Ascending aorta (tissue), 2 donors: ENCODE measurements around the gene OPRL1. TPM values are rescaled to one million over a fixed set of nuclear protein-coding genes. Genes with fewer than 3 reads are reported as not detected.
A peak's percentile ranks its signal among the peaks of the same experiment; 100 is the strongest.

Experiments used
- DNase-seq, 2 donors: peaks; one replicate each; pipeline ENCODE4 v3.0.0-alpha.2; 2019; ENCODE audit warnings: low spot score in 2 of 2
- H3K27ac ChIP-seq, 2 donors: fragments of 200-600 bp; sonication (generic); one replicate each; pipeline ENCODE4 v1.5.1; 2016 to 2017; ENCODE audit warnings: mild to moderate bottlenecking in 1 of 2
- H3K27me3 ChIP-seq: fragments of 200-600 bp; sonication (generic); one replicate; pipeline ENCODE4 v1.5.1; 2017
- H3K36me3 ChIP-seq, 2 donors: fragments of 200-600 bp; sonication (generic); one replicate each; pipeline ENCODE4 v1.5.1; 2016
- H3K4me1 ChIP-seq, 2 donors: fragments of 200-600 bp; sonication (generic); one replicate each; pipeline ENCODE4 v1.5.1; 2016 to 2017; ENCODE audit warnings: mild to moderate bottlenecking in 1 of 2
- H3K4me3 ChIP-seq, 2 donors: fragments of 200-600 bp; sonication (generic); one replicate each; pipeline ENCODE4 v1.5.1; 2016 to 2017; ENCODE audit warnings: mild to moderate bottlenecking in 1 of 2
- H3K9me3 ChIP-seq, 2 donors: fragments of 200-600 bp; sonication (generic); one replicate each; pipeline ENCODE4 v1.5.1; 2016
- CTCF ChIP-seq, 3 experiments: fragments of 200-600 bp in 2 of 3; fragments of 450-650 bp in 1 of 3; sonication (generic) in 2 of 3; IDR thresholded peaks; one replicate each; pipeline ENCODE4 v1.5.1; 2016 to 2019; ENCODE audit warnings: antibody characterized with exemption in 3 of 3, mild to moderate bottlenecking in 1 of 3, moderate library complexity in 1 of 3
- intact Hi-C: fragments of 100-400 bp; cut with DNase I; formaldehyde crosslinking; loops from one replicate; pipeline ENCODE4 v1.15.1; 2023
- total RNA-seq: library from RNA; depleted of rRNA; stranded (reverse); fragments of >200 nt; gene quantifications from one replicate; pipeline ENCODE4 v1.1.0, GENCODE V29; 2016

The OPRL1 gene
- total RNA-seq, 1 donor from 2014 or later, result 0.21 TPM

DNA sequence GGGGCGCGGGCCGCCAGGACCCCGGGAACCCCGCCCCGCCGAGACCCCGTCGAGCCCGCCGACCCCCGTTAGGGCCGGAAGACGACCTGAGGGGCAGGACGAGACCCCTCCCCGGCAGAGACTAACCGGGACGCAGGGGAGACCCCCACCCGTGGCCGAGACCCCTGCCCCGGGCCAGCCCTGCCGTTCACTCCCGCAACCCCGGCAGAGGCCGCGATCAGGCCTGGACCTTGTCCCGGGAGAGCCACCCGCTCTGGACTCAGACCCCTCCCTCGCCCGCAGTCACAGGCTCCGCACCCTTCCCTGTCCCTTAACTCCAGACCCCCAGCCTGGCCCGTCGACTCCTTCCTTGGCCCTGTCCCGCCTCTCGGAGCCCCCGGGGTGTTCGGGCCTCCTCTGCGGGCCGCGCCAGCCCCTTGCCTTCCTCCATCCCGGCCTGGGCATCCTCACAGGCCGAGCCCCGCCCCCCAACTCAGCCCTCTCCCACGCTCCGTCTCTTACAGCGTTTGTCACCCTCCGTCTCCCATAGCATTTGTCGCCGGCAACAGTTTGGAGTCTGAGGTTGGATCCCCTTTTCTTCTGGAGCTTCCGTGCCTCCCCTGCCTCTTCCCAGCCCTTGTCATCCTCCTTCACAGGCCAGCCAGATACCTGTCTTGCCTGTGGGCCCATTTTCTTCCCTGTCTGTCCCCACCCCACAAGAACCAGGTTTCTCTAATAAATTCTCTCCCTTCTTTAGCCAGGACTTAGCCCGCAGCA, 16.3 kb upstream of the OPRL1 start:
- Histone ChIP-seq H3K4me3 (peak overlapping the region; percentile 76 to 93), H3K27ac (peak overlapping the region; percentile 87 to 90), H3K9me3 (no peaks in the 10 kb centered on the region), H3K27me3 (no peaks in the 10 kb centered on the region), H3K4me1 (peaks cover 16 to 22% of the 10 kb centered on the region in 2 donors), H3K36me3 (peaks cover 0 to 1% of the 10 kb centered on the region in 2 donors)
- DNase-seq, result peak in 1 of 2 donors; percentile 80
- intact Hi-C loops, result loop anchor here (2.0 to 5.0 kb wide), 3 partner anchors 107 to 543 kb away; partner anchors contain the start of genes GMEB2, PPDPF and UCKL1
- TF ChIP-seq CTCF (IDR thresholded peaks at IDR 0.05), result no peak

GRCh38 chr20:64064145-64064698, 15.7 kb upstream of the OPRL1 start:
- Histone ChIP-seq H3K27ac (peak overlapping the region; percentile 87 to 90), H3K4me3 (peak overlapping the region; percentile 76 to 93), H3K9me3 (no peaks in the 10 kb centered on the region), H3K36me3 (peaks cover 0 to 8% of the 10 kb centered on the region in 2 donors), H3K4me1 (peaks cover 16 to 22% of the 10 kb centered on the region in 2 donors), H3K27me3 (no peaks in the 10 kb centered on the region)
- no peak for DNase-seq
- intact Hi-C loops, result loop anchor here (5.0 kb wide), 1 partner anchor 437 kb away; the partner anchor contains the start of gene GMEB2
- no peak for TF ChIP-seq CTCF (IDR thresholded peaks at IDR 0.05)

- no peak overlapping the region for H3K27ac ChIP-seq
- peaks cover 16 to 22% of the 10 kb centered on the region in 2 donors for H3K4me1 ChIP-seq
- no peaks in the 10 kb centered on the region for H3K9me3 ChIP-seq
- intact Hi-C loops, result no loop called here
- H3K36me3 ChIP-seq, result peaks cover 6 to 17% of the 10 kb centered on the region in 2 donors
- no peak for TF ChIP-seq CTCF (IDR thresholded peaks at IDR 0.05)
- no peak overlapping the region for H3K4me3 ChIP-seq
- no peaks in the 10 kb centered on the region for H3K27me3 ChIP-seq
- DNase-seq, result no peak
Measured at GRCh38 chr20:64065062-64065973, 14.6 kb upstream of the OPRL1 start.

GRCh38 chr20:64065974-64066343, 13.9 kb upstream of the OPRL1 start:
- no peak overlapping the region for H3K4me3 ChIP-seq
- H3K4me1 ChIP-seq, result peaks cover 16 to 22% of the 10 kb centered on the region in 2 donors
- no peak for TF ChIP-seq CTCF (IDR thresholded peaks at IDR 0.05)
- intact Hi-C loops, result no loop called here
- no peaks in the 10 kb centered on the region for H3K9me3 ChIP-seq
- H3K36me3 ChIP-seq, result peaks cover 9 to 21% of the 10 kb centered on the region in 2 donors
- H3K27me3 ChIP-seq, result no peaks in the 10 kb centered on the region
- no peak overlapping the region for H3K27ac ChIP-seq
- no peak for DNase-seq

DNA sequence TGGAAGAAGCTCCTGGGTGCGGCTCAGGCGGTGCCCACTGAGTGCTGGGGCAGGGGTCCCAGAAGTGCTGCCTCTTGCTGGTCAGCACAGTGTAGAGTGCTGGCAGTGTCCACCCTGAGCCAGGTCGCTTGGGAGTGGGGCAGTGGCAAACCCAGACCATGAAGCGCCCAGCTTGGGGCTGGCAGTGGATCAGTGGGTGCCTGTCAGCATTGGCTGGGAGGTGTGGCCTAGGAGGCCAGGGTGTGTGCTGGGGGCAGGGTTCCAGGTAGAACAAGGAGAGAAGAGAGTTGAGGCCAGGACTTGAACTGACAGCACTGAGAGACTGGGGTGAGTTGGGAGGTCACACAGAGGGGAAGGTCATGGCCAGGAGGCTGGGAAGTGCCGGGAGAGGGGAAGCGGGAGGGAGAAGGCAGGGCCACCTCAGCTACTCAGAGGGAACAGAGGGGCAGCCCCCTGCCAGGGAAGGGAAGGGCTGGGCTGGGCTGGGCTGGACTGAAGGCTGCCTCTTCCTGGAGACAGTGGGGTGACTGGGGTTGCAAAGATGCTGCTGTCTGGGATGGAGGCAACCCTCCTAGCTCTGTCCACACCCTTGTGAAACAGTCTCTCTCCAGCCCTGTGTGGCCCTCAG, 12.8 kb upstream of the OPRL1 start:
- H3K4me1 ChIP-seq, result peaks cover 16 to 22% of the 10 kb centered on the region in 2 donors
- no peak for TF ChIP-seq CTCF (IDR thresholded peaks at IDR 0.05)
- no peak for DNase-seq
- no peaks in the 10 kb centered on the region for H3K9me3 ChIP-seq
- no peak overlapping the region for H3K27ac ChIP-seq
- H3K36me3 ChIP-seq, result peaks cover 15 to 27% of the 10 kb centered on the region in 2 donors
- H3K4me3 ChIP-seq, result no peak overlapping the region
- H3K27me3 ChIP-seq, result no peaks in the 10 kb centered on the region
- intact Hi-C loops, result no loop called here
